K562 (cell line): Measurements from ENCODE around the gene SDCCAG8. TPM values are rescaled to one million over a fixed set of nuclear protein-coding genes. Genes with fewer than 3 reads are reported as not detected.

Source experiments
- ATAC-seq: fragments of 200-7000 bp; cut with Tn5 transposase; 3 replicates; pipeline ENCODE4 v1.9.1; 2020; ENCODE audit warnings: moderate library complexity
- BruUV-seq: library from RNA; stranded (reverse); fragments of 400-500 nt; replicated peaks from 2 replicates; lab custom pipeline; 2021; lab: Mats Ljungman, UMichigan
- CTCF ChIA-PET: fragments of 300-600 bp; formaldehyde crosslinking; extraction: SDS; loops from one replicate; lab custom pipeline; 2021; ENCODE audit warnings: low intra/inter-chr PET ratio; lab: Yijun Ruan, JAX
- POLR2A ChIA-PET: fragments of 300-600, 350-650 bp; sonication (Branson Sonifier 250); formaldehyde crosslinking; extraction: SDS; loops from one replicate; lab custom pipeline; 2021; ENCODE audit warnings: antibody characterized with exemption, inconsistent platforms; lab: Yijun Ruan, JAX
- DNase-seq, 4 experiments: peaks; one replicate each; pipeline versions ENCODE4 v3.0.0 to v3.0.0-alpha.2; 2011 to 2018; ENCODE audit warnings: low spot score in 3 of 4, mixed read lengths in 3 of 4; ENCODE audit errors: extremely low read depth in 1 of 4
- FAIRE-seq: peaks from 2 replicates; lab custom pipeline; 2011; peaks lifted over from hg19 to GRCh38; lab: Jason Lieb, UNC
- H2AFZ ChIP-seq: 2 replicates; pipeline ENCODE4 v1.6.0; 2011; ENCODE audit warnings: low read depth, low read length, control low read depth, inconsistent platforms
- H3K27ac ChIP-seq: fragments of 200-600 bp; 3 replicates; pipeline ENCODE4 v1.8.0; 2011; ENCODE audit warnings: low read depth, mild to moderate bottlenecking, control low read depth, inconsistent platforms, low read length, moderate library complexity, mixed read lengths; ENCODE audit errors: extremely low read depth
- H3K27me3 ChIP-seq, 2 experiments: fragments of 300-600 bp in 1 of 2; 2 replicates in 1 of 2; 3 replicates in 1 of 2; pipeline versions ENCODE4 v1.6.0 to v1.8.0; 2011; ENCODE audit warnings: inconsistent platforms in 2 of 2, low read length in 2 of 2, mild to moderate bottlenecking in 1 of 2, mixed read lengths in 1 of 2, moderate library complexity in 1 of 2; ENCODE audit not compliant: control insufficient read depth in 2 of 2, insufficient read depth in 2 of 2
- H3K36me3 ChIP-seq: fragments of 300-600 bp; 3 replicates; pipeline ENCODE4 v1.8.0; 2011; ENCODE audit warnings: mild to moderate bottlenecking, low read length, inconsistent platforms; ENCODE audit not compliant: control insufficient read depth, insufficient read depth
- H3K4me1 ChIP-seq, 2 experiments: fragments of 200-600 bp in 1 of 2; replicated peaks in 1 of 2; 2 replicates in 1 of 2; 3 replicates in 1 of 2; pipeline versions ENCODE4 v1.5.1 to v1.8.0; 2011; ENCODE audit warnings: inconsistent platforms in 2 of 2, low read length in 2 of 2, mild to moderate bottlenecking in 1 of 2, mixed read lengths in 1 of 2, moderate library complexity in 1 of 2; ENCODE audit not compliant: control insufficient read depth in 2 of 2, insufficient read depth in 2 of 2
- H3K4me2 ChIP-seq: 2 replicates; pipeline ENCODE4 v1.6.1; 2011; ENCODE audit warnings: low read length, control low read depth, inconsistent platforms, mixed read lengths; ENCODE audit not compliant: insufficient read depth
- H3K4me3 ChIP-seq: fragments of 200-600 bp; sonication (generic), shearing (Covaris generic); 2 replicates; pipeline ENCODE4 v1.5.1; 2016; ENCODE audit warnings: control low read depth, inconsistent platforms
- H3K79me2 ChIP-seq: fragments of 200-600 bp; 3 replicates; pipeline ENCODE4 v1.8.0; 2011; ENCODE audit warnings: low read length, inconsistent platforms; ENCODE audit not compliant: control insufficient read depth, insufficient read depth
- H3K9ac ChIP-seq, 2 experiments: 2 replicates each; pipeline versions ENCODE4 v1.6.0 to v1.6.1; 2011; ENCODE audit warnings: low read depth in 2 of 2, low read length in 2 of 2, control low read depth in 1 of 2, inconsistent platforms in 1 of 2, mild to moderate bottlenecking in 1 of 2, mixed read lengths in 1 of 2; ENCODE audit not compliant: insufficient read depth in 1 of 2
- H3K9me1 ChIP-seq: one replicate; pipeline ENCODE4 v1.6.0; 2011; ENCODE audit warnings: inconsistent platforms, mild to moderate bottlenecking, low read length, moderate library complexity; ENCODE audit not compliant: control insufficient read depth, insufficient read depth
- H3K9me3 ChIP-seq: replicated peaks from 2 replicates; pipeline ENCODE4 v1.5.1; 2011; ENCODE audit warnings: low read depth, low read length, inconsistent platforms; ENCODE audit not compliant: control insufficient read depth, insufficient read depth
- H4K20me1 ChIP-seq: replicated peaks from 2 replicates; pipeline ENCODE4 v1.6.1; 2011; ENCODE audit warnings: low read length, inconsistent platforms, mixed read lengths; ENCODE audit not compliant: control insufficient read depth, insufficient read depth
- ARID3B ChIP-seq: fragments of 250-450 bp; sonication (Bioruptor Pico); IDR thresholded peaks from 2 replicates; pipeline ENCODE4 v1.4.0; 2020; ENCODE audit warnings: borderline replicate concordance
- BMI1 ChIP-seq: fragments of 150-350 bp; IDR thresholded peaks from 2 replicates; pipeline ENCODE4 v1.6.1; 2014; ENCODE audit warnings: low read length
- CBX2 ChIP-seq: fragments of 200-600 bp; sonication (generic); IDR thresholded peaks from one replicate; pipeline ENCODE4 v1.6.1; 2012; ENCODE audit warnings: mild to moderate bottlenecking, low read length, inconsistent platforms; ENCODE audit not compliant: insufficient read depth, poor library complexity, severe bottlenecking
- DEAF1 ChIP-seq: fragments of 450-650 bp; formaldehyde crosslinking; IDR thresholded peaks from 2 replicates; pipeline ENCODE4 v1.4.0; 2020; ENCODE audit warnings: mild to moderate bottlenecking, moderate library complexity
- HMG20B ChIP-seq: fragments of 250-450 bp; sonication (Bioruptor Pico); IDR thresholded peaks from 2 replicates; pipeline ENCODE4 v1.5.0; 2021; ENCODE audit warnings: mild to moderate bottlenecking
- HNRNPUL1 ChIP-seq: fragments of 200-400 bp; formaldehyde crosslinking; IDR thresholded peaks from 2 replicates; pipeline ENCODE4 v1.6.1; 2017; ENCODE audit warnings: low read length
- MYNN ChIP-seq, 2 experiments: sonication (generic); formaldehyde crosslinking in 1 of 2; IDR thresholded peaks; 2 replicates each; pipeline versions ENCODE4 v1.5.0 to v1.6.1; 2016 to 2020; ENCODE audit warnings: antibody characterized with exemption in 1 of 2, missing genetic modification reagents in 1 of 2
- PHF8 ChIP-seq: fragments of 200-600 bp; sonication (generic); IDR thresholded peaks from 2 replicates; pipeline ENCODE4 v1.6.1; 2012; ENCODE audit warnings: mixed run types, mild to moderate bottlenecking, inconsistent platforms, low read length, moderate library complexity, borderline replicate concordance
- RFX5 ChIP-seq: IDR thresholded peaks from 2 replicates; pipeline ENCODE4 v1.6.1; 2011; ENCODE audit warnings: low read depth, mild to moderate bottlenecking, improper control_type of control experiment, low read length
- SAFB ChIP-seq: fragments of 200-400 bp; formaldehyde crosslinking; IDR thresholded peaks from 2 replicates; pipeline ENCODE4 v1.6.1; 2017; ENCODE audit warnings: low read depth, low read length, borderline replicate concordance
- SMARCB1 ChIP-seq: IDR thresholded peaks from 2 replicates; pipeline ENCODE4 v1.6.1; 2011; ENCODE audit warnings: improper control_type of control experiment, low read depth; ENCODE audit not compliant: insufficient read length
- SREBF2 ChIP-seq: sonication (generic); formaldehyde crosslinking; IDR thresholded peaks from 2 replicates; pipeline ENCODE4 v1.4.0; 2020; ENCODE audit warnings: mild to moderate bottlenecking, missing genetic modification reagents
- ZBTB2 ChIP-seq: fragments of 450-650 bp; IDR thresholded peaks from 2 replicates; pipeline ENCODE4 v1.6.1; 2016; ENCODE audit warnings: antibody characterized with exemption
- ZBTB43 ChIP-seq: sonication (generic); formaldehyde crosslinking; IDR thresholded peaks from 2 replicates; pipeline ENCODE4 v1.8.0; 2023; ENCODE audit warnings: mild to moderate bottlenecking, missing genetic modification reagents
- ZNF253 ChIP-seq: fragments of 250-450 bp; sonication (Bioruptor Pico); conservative IDR thresholded peaks from 2 replicates; pipeline ENCODE4 v1.6.1; 2021; ENCODE audit warnings: mild to moderate bottlenecking
- ZNF57 ChIP-seq: fragments of 450-650 bp; formaldehyde crosslinking; IDR thresholded peaks from 2 replicates; pipeline ENCODE4 v1.4.0; 2020; ENCODE audit warnings: mild to moderate bottlenecking, moderate library complexity
- WGBS: fragments of 100-300 bp; shearing (Covaris generic); methylation state at CpG from one replicate; pipeline ENCODE4 v1.1.6; 2016; ENCODE audit warnings: low coverage, mixed read lengths; ENCODE audit not compliant: insufficient coverage; ENCODE audit errors: missing lambda C conversion rate; 5-methylcytosine and 5-hydroxymethylcytosine counted together
- in situ Hi-C: fragments of 300-500 bp; cut with MboI; formaldehyde crosslinking; loops from 4 replicates; pipeline ENCODE4 v1.15.0; 2018; ENCODE audit warnings: inconsistent platforms, mixed read lengths
- intact Hi-C: fragments of 100-400 bp; cut with micrococcal nuclease; formaldehyde crosslinking; loops from 2 replicates; pipeline ENCODE4 v1.14.2; 2022
- polyA plus RNA-seq, 8 experiments: library from polyadenylated mRNA; depleted of rRNA in 4 of 8; stranded (reverse) in 5 of 8; unstranded in 3 of 8; fragments of >200 nt; fragmentation: Nextera tagmentation in 2 of 8; fragmentation: Illumina TruSeq in 1 of 8; extraction: Ambion mirVana in 2 of 8; extraction: Trizol in 1 of 8; gene quantifications; 2 replicates each; pipeline versions ENCODE4 v1.2.1 to v1.2.3, GENCODE V29; 2011 to 2014; ENCODE audit warnings: inconsistent platforms in 1 of 8, missing spikeins in 1 of 8
- total RNA-seq, 7 experiments: library from RNA; depleted of rRNA in 6 of 7; stranded (reverse); fragments of >200 nt in 6 of 7; fragmentation: Illumina TruSeq in 2 of 7; extraction: Trizol in 2 of 7; gene quantifications; 2 replicates each; pipeline versions ENCODE4 v1.2.1 to v1.2.3, GENCODE V29; 2011 to 2021; ENCODE audit warnings: low replicate concordance in 1 of 7

The SDCCAG8 gene
- total and polyA plus RNA-seq, 9 of the 15 experiments (the other 6 are each of a cell fraction or from before 2014, with no cell fraction given), result 17.9 to 36.7 (median 25.4) TPM

- DNase-seq (peak; percentile 42 to 75 (median 52)), FAIRE-seq (no peak), ATAC-seq (peak; percentile 73)
- Histone ChIP-seq H2AFZ (no peak overlapping the region), H3K79me2 (no peaks in the 10 kb centered on the region), H3K9ac (no peak overlapping the region), H3K4me1 (no peaks in the 10 kb centered on the region), H3K36me3 (peaks cover 2% of the 10 kb centered on the region; the same call in 2 of the 3 replicates), H3K27ac (no peak overlapping the region), H3K27me3 (no peaks in the 10 kb centered on the region), H3K9me3 (no peaks in the 10 kb centered on the region), H3K4me2 (no peak overlapping the region), H4K20me1 (no peaks in the 10 kb centered on the region), H3K4me3 (no peak overlapping the region), H3K9me1 (no peaks in the 10 kb centered on the region)
- no TSS peak for BruUV-seq
- intact Hi-C loops, result loop anchor here (1.0 to 10.0 kb wide), 5 partner anchors 338 to 1301 kb away; no protein-coding TSS in a partner anchor
- ChIA-PET POLR2A (no interaction called here), CTCF (interaction anchor here (0.8 to 1.8 kb wide), 4 partner anchors 498 to 1306 kb away, joined by 3 to 10 read pairs (median 7); no protein-coding TSS in a partner anchor)
- 0% methylated on average over 1 of the region's 1 CpG for WGBS
- in situ Hi-C loops, result loop anchor here (10.0 to 25.0 kb wide), 2 partner anchors 488 to 871 kb away; no protein-coding TSS in a partner anchor
- no peak for TF ChIP-seq ARID3B (CRISPR knock-in tag)
- TF ChIP-seq CBX2, result no peak
- TF ChIP-seq ZNF253, result no peak
- TF ChIP-seq HMG20B, result no peak
- TF ChIP-seq SMARCB1, result no peak
- peak; percentile 92 for TF ChIP-seq DEAF1 (CRISPR knock-in tag)
- no peak for TF ChIP-seq ZBTB43
- TF ChIP-seq MYNN (IDR thresholded peaks at IDR 0.05), result no peak
- TF ChIP-seq MYNN (CRISPR knock-in tag; IDR thresholded peaks at IDR 0.05), result no peak
- TF ChIP-seq SAFB, result no peak
- no peak for TF ChIP-seq HNRNPUL1
- no peak for TF ChIP-seq ZBTB2
- TF ChIP-seq ZNF57 (CRISPR knock-in tag), result no peak
- no peak for TF ChIP-seq RFX5
- no peak for TF ChIP-seq PHF8
- no peak for TF ChIP-seq BMI1
- TF ChIP-seq SREBF2 (CRISPR knock-in tag), result no peak
Observed at GRCh38 chr1:243325305-243325890, 69.6 kb downstream of the SDCCAG8 start.
